ENCODE measurements around the gene TMEM208. TPM values are rescaled to one million over a fixed set of nuclear protein-coding genes. Genes with fewer than 3 reads are reported as not detected.

The TMEM208 gene
- polyA plus RNA-seq, 1 experiment: 79.7 TPM

DNA sequence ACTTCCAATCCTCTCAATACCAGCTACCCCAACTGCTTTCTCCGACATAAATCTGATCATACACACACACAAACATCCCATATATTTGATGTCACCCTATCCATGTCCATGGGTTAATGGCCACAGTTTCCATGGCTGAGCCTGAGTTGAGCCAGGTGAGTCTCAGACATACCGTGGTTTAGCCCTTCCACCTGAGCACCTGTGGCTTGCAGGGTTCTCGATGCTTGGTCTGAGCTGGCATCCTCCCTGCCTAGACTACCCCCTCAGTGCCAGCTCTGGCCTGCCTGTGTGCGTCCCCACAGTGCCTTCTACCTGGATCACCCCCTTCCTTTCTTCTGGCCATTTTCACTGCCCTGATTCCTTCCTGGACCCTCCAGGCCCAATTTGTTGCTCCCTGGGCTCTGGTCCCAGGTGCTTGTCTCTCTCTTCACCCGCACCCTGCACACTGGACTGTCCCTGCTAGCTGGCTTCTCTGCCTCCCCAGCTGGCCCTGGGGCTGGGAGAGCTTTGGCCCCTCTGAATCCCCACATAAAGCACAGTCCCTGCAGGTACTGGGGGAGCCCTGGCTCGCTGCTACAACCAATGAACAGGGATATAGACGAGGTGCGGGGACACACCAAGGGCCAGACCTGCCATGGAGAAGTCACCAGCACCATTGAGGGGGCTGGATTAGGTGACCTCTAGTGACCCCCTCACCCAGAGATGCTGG, 20.6 kb upstream of the TMEM208 start:
- no peak for DNase-seq (ENCODE audit: low read depth)
- no peaks in the 10 kb centered on the region for H3K27me3 ChIP-seq (ENCODE audit: control insufficient read depth, insufficient read depth, low read length)
- H3K4me3 ChIP-seq (ENCODE audit: low read depth, low read length): no peak overlapping the region
- ChIA-PET POLR2A (no interaction called here), CTCF (no interaction called here)
- H3K36me3 ChIP-seq (ENCODE audit: control insufficient read depth, insufficient read depth, low read length): peaks cover 14% of the 10 kb centered on the region
- TF ChIP-seq, protein P1, sequence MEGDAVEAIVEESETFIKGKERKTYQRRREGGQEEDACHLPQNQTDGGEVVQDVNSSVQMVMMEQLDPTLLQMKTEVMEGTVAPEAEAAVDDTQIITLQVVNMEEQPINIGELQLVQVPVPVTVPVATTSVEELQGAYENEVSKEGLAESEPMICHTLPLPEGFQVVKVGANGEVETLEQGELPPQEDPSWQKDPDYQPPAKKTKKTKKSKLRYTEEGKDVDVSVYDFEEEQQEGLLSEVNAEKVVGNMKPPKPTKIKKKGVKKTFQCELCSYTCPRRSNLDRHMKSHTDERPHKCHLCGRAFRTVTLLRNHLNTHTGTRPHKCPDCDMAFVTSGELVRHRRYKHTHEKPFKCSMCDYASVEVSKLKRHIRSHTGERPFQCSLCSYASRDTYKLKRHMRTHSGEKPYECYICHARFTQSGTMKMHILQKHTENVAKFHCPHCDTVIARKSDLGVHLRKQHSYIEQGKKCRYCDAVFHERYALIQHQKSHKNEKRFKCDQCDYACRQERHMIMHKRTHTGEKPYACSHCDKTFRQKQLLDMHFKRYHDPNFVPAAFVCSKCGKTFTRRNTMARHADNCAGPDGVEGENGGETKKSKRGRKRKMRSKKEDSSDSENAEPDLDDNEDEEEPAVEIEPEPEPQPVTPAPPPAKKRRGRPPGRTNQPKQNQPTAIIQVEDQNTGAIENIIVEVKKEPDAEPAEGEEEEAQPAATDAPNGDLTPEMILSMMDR (IDR thresholded peaks at IDR 0.05; ENCODE audit: insufficient read depth, low read depth, low read length): no peak

GRCh38 chr16:67206838-67207248, 20.1 kb upstream of the TMEM208 start:
- POLR2A ChIA-PET: no interaction called here
- no peak for DNase-seq (ENCODE audit: low read depth)
- Histone ChIP-seq H3K4me3 (ENCODE audit: low read depth, low read length) (no peak overlapping the region), H3K36me3 (ENCODE audit: control insufficient read depth, insufficient read depth, low read length) (peaks cover 12% of the 10 kb centered on the region), H3K27me3 (ENCODE audit: control insufficient read depth, insufficient read depth, low read length) (no peaks in the 10 kb centered on the region)
- TF ChIP-seq, protein P1 (IDR thresholded peaks at IDR 0.05; ENCODE audit: insufficient read depth, low read depth, low read length): no peak
- CTCF ChIA-PET: no interaction called here

- POLR2A ChIA-PET: no interaction called here
- CTCF ChIA-PET: no interaction called here
- H3K36me3 ChIP-seq (ENCODE audit: control insufficient read depth, insufficient read depth, low read length): peaks cover 12% of the 10 kb centered on the region
These were observed 19.5 kb upstream of the TMEM208 start for GRCh38 chr16:67207249-67208091.

DNA sequence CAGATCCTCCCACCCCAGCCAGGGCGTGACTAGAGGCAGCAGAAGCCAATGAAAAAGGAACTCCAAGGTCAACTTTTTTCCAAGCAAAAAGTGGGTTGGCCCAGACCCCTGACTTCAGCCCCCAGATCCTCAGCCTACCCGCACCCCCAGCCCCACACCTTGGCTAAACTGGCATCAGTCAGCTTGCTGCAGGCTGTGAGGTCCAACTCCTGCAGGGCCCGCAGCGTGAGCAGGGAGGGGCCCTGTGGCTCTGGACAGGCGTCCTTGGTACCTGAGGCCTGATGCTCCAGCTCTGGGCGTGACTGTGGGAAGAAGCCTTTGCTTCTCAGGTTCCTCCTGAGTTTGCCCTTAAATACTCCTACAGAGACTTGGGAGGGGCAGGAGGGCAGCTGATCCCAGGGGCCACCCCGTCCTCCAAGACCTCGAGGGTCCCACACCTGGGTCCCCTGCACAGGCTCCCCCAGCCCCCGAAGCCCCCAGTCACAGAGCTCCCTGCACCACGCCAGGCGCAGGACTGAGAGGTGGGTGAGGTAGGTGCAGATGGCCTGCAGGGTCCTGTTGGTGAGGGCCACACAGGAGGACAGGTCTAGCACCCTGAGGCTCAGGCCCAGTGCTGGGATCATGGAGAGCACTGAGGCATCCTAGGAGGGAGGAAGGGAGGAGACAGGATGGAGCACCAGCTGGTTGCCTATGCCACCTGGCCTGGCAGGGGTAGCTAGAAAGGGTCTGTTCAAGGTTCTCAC, 18.6 kb upstream of the TMEM208 start:
- POLR2A ChIA-PET: no interaction called here

More at GRCh38 chr16:67207249-67208091, 19.5 kb upstream of the TMEM208 start:
- TF ChIP-seq, protein P1 (IDR thresholded peaks at IDR 0.05; ENCODE audit: insufficient read depth, low read depth, low read length): no peak
- no peaks in the 10 kb centered on the region for H3K27me3 ChIP-seq (ENCODE audit: control insufficient read depth, insufficient read depth, low read length)
- DNase-seq (ENCODE audit: low read depth): peak; percentile 5
- H3K4me3 ChIP-seq (ENCODE audit: low read depth, low read length): no peak overlapping the region

More for the DNA sequence above, 18.6 kb upstream of the TMEM208 start:
- CTCF ChIA-PET: interaction anchor here (0.8 to 1.6 kb wide), 3 partner anchors 10 to 187 kb away, joined by 3 to 10 read pairs (median 4); partner anchors contain the start of genes ELMO3 and NOL3
- no peak for DNase-seq (ENCODE audit: low read depth)
- no peak overlapping the region for H3K4me3 ChIP-seq (ENCODE audit: low read depth, low read length)
- H3K27me3 ChIP-seq (ENCODE audit: control insufficient read depth, insufficient read depth, low read length): no peaks in the 10 kb centered on the region
- H3K36me3 ChIP-seq (ENCODE audit: control insufficient read depth, insufficient read depth, low read length): peaks cover 8% of the 10 kb centered on the region
- TF ChIP-seq, protein P1 (IDR thresholded peaks at IDR 0.05; ENCODE audit: insufficient read depth, low read depth, low read length): no peak

Measured in BJ (cell line).